ENCODE results near the gene CAMKMT. TPM values are rescaled to one million over a fixed set of nuclear protein-coding genes. Genes with fewer than 3 reads are reported as not detected.

The CAMKMT gene
- total RNA-seq, 1 donor from 2014 or later = 9.0 TPM

DNA sequence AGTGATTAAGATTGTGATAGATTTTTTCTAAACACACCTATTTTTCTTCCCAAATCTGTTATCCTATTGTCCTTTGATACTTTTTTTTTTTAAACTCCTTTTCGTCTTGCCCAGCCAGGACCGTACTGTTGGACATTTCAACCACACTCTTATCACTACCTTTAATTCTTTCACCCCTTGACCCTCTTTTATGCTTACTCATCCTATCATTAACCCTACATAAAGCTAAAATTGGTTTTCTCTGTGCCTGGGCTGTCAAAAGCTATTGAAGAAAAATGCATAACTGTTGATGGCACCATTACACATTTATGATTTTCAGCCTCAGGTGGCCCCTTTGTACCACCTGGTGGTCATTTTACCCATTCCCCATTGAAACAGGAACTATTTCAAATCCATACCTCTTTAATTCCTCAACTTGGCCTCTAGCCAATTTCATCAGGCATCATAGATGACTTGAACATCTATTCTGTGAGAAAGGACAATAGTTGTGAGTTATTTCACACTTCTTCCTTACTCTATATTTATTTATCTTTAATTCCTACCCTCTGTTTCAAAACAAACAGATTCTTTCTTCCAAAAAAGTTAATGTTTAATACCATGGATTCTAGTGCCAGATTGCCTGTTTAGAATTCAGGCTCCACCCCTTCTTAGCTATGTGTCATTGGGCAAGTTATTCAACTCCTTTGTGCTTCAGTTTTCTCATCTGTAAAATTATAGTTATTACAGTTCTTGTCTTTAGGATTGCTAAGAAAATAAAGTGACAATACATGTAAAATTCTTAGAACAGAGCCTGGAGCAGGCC is 258.6 kb downstream of the CAMKMT start:
- no peak for FAIRE-seq
- H3K36me3 ChIP-seq (ENCODE audit: control insufficient read depth, insufficient read depth, low read length) = no peaks in the 10 kb centered on the region
- H3K4me3 ChIP-seq (ENCODE audit: low read depth, low read length) = no peak overlapping the region
- TF ChIP-seq, protein P1, sequence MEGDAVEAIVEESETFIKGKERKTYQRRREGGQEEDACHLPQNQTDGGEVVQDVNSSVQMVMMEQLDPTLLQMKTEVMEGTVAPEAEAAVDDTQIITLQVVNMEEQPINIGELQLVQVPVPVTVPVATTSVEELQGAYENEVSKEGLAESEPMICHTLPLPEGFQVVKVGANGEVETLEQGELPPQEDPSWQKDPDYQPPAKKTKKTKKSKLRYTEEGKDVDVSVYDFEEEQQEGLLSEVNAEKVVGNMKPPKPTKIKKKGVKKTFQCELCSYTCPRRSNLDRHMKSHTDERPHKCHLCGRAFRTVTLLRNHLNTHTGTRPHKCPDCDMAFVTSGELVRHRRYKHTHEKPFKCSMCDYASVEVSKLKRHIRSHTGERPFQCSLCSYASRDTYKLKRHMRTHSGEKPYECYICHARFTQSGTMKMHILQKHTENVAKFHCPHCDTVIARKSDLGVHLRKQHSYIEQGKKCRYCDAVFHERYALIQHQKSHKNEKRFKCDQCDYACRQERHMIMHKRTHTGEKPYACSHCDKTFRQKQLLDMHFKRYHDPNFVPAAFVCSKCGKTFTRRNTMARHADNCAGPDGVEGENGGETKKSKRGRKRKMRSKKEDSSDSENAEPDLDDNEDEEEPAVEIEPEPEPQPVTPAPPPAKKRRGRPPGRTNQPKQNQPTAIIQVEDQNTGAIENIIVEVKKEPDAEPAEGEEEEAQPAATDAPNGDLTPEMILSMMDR (IDR thresholded peaks at IDR 0.05; ENCODE audit: insufficient read depth, low read length, severe bottlenecking) = no peak
- no peaks in the 10 kb centered on the region for H3K27me3 ChIP-seq (ENCODE audit: control insufficient read depth, insufficient read depth, low read length)
- no peak for DNase-seq (ENCODE audit: low read depth)

- Histone ChIP-seq H3K4me3 (ENCODE audit: low read depth, low read length) (no peak overlapping the region), H3K36me3 (ENCODE audit: control insufficient read depth, insufficient read depth, low read length) (no peaks in the 10 kb centered on the region), H3K27me3 (ENCODE audit: control insufficient read depth, insufficient read depth, low read length) (no peaks in the 10 kb centered on the region)
- no peak for DNase-seq (ENCODE audit: low read depth)
- TF ChIP-seq, protein P1 (IDR thresholded peaks at IDR 0.05; ENCODE audit: insufficient read depth, low read length, severe bottlenecking) = no peak
- no peak for FAIRE-seq
These were observed 262.0 kb downstream of the CAMKMT start for GRCh38 chr2:44623622-44624351.

DNA sequence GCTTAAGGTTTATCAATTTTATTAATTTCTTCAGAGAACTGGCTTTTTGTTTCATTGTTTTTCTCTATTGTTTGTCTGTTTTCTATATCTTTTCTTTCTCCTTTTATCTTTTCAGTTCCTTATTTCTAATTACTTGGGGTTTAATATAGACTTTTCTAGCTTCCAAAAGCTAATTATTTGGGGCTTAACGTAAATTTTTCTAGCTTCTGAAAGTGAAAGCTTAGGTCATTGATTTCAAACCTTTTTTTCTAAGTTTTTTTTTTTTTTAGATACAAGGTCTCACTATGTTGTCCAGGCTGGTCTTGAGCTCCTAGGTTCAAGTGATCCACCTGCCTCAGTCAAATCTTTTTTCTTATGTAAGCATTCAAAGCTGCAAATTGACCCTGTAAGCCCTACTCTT is 266.6 kb downstream of the CAMKMT start:
- H3K4me3 ChIP-seq (ENCODE audit: low read depth, low read length) = no peak overlapping the region
- DNase-seq (ENCODE audit: low read depth) (no peak), FAIRE-seq (no peak)
- H3K36me3 ChIP-seq (ENCODE audit: control insufficient read depth, insufficient read depth, low read length) = no peaks in the 10 kb centered on the region
- TF ChIP-seq, protein P1 (IDR thresholded peaks at IDR 0.05; ENCODE audit: insufficient read depth, low read length, severe bottlenecking) = no peak
- no peaks in the 10 kb centered on the region for H3K27me3 ChIP-seq (ENCODE audit: control insufficient read depth, insufficient read depth, low read length)

DNA sequence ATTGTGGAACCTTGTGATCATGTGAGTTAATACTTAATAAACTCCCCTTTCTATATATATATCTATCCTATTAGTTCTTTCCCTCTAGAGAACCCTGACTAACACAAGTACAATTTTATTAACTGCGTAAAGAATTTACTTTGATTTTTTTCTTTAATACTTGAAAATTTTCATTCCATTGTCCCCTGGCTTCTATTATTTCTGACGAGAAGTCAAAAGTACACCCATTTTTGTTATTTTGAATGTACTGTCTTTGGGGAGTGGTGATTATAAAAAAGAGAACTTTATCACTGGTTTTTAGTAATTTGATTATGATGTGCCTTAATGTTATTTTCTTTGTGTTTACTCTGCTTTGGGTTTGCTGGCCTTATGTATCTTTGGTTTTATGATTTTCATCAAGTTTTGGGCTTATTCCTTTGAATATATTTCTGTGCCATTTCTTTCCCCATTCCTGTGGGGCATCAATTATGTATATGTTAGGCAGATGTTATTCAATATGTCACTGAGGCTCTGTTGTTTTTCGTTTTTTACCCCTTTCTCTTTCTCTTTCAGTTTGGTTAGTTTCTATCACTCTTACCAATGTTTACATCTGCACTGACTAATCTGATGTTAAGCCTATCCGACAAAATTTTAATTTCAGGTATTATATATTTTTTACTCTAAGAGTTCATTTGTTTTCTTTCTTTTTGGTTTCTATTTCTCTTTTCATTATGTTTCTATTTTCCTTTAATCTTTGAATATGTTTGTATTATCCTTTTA is 271.4 kb downstream of the CAMKMT start:
- Histone ChIP-seq H3K27me3 (ENCODE audit: control insufficient read depth, insufficient read depth, low read length) (no peaks in the 10 kb centered on the region), H3K4me3 (ENCODE audit: low read depth, low read length) (no peak overlapping the region), H3K36me3 (ENCODE audit: control insufficient read depth, insufficient read depth, low read length) (no peaks in the 10 kb centered on the region)
- DNase-seq (ENCODE audit: low read depth) = no peak
- FAIRE-seq = no peak
- TF ChIP-seq, protein P1 (IDR thresholded peaks at IDR 0.05; ENCODE audit: insufficient read depth, low read length, severe bottlenecking) = no peak

GRCh38 chr2:44635725-44636124 is 274.0 kb downstream of the CAMKMT start:
- DNase-seq (ENCODE audit: low read depth) (peak; percentile 27), FAIRE-seq (no peak)
- Histone ChIP-seq H3K36me3 (ENCODE audit: control insufficient read depth, insufficient read depth, low read length) (no peaks in the 10 kb centered on the region), H3K27me3 (ENCODE audit: control insufficient read depth, insufficient read depth, low read length) (no peaks in the 10 kb centered on the region), H3K4me3 (ENCODE audit: low read depth, low read length) (no peak overlapping the region)
- TF ChIP-seq, protein P1 (IDR thresholded peaks at IDR 0.05; ENCODE audit: insufficient read depth, low read length, severe bottlenecking) = no peak
